Inflammatory macrophage treated with lipopolysaccharide for 4 hours (primary cell): ENCODE measurements around the gene IFNG-AS1.

Source experiments
- DNase-seq: peaks from one replicate; pipeline ENCODE4 v3.0.0-alpha.2; 2020

The IFNG-AS1 gene

GRCh38 chr12:68040450-68041075 lies 51.3 kb downstream of the IFNG-AS1 start:
- peak; percentile 60 for DNase-seq

- peak; percentile 52 for DNase-seq
These were observed 53.0 kb downstream of the IFNG-AS1 start for GRCh38 chr12:68042212-68042699.

- DNase-seq: no peak
These were observed 54.2 kb downstream of the IFNG-AS1 start for GRCh38 chr12:68043435-68043834.

GRCh38 chr12:68048648-68049297 lies 59.5 kb downstream of the IFNG-AS1 start:
- DNase-seq: no peak

GRCh38 chr12:68056300-68056699 lies 67.1 kb downstream of the IFNG-AS1 start:
- no peak for DNase-seq

- no peak for DNase-seq
These were observed 74.8 kb downstream of the IFNG-AS1 start for GRCh38 chr12:68063900-68064590.

GRCh38 chr12:68065163-68065562 lies 75.9 kb downstream of the IFNG-AS1 start:
- DNase-seq: no peak

GRCh38 chr12:68065687-68066086 lies 76.4 kb downstream of the IFNG-AS1 start:
- no peak for DNase-seq

- no peak for DNase-seq
These were observed 78.6 kb downstream of the IFNG-AS1 start for GRCh38 chr12:68067762-68068376.

- DNase-seq: peak; percentile 32
These were observed 80.0 kb downstream of the IFNG-AS1 start for GRCh38 chr12:68069275-68069674.
